Type B pancreatic cell (in vitro differentiated cells): ENCODE results near the gene ENTPD2. TPM values are rescaled to one million over a fixed set of nuclear protein-coding genes. Genes with fewer than 3 reads are reported as not detected.

Experiments
- DNase-seq: peaks from one replicate; pipeline ENCODE4 v3.0.0; 2021; ENCODE audit warnings: mixed read lengths; ENCODE audit not compliant: unreplicated experiment; ENCODE audit errors: extremely low spot score
- H3K27ac Mint-ChIP-seq: 2 replicates; pipeline ENCODE4 v1.8.0; 2021; ENCODE audit warnings: mild to moderate bottlenecking, mixed read lengths
- H3K27me3 Mint-ChIP-seq: 2 replicates; pipeline ENCODE4 v1.8.0; 2021; ENCODE audit warnings: mixed read lengths
- H3K36me3 Mint-ChIP-seq: 2 replicates; pipeline ENCODE4 v1.8.0; 2021; ENCODE audit warnings: mixed read lengths
- H3K4me1 Mint-ChIP-seq: one replicate; pipeline ENCODE4 v1.8.0; 2021; ENCODE audit warnings: mixed read lengths; ENCODE audit not compliant: unreplicated experiment
- H3K4me3 Mint-ChIP-seq: 2 replicates; pipeline ENCODE4 v1.8.0; 2021; ENCODE audit warnings: mild to moderate bottlenecking, mixed read lengths
- H3K9me3 Mint-ChIP-seq: 2 replicates; pipeline ENCODE4 v1.8.0; 2021; ENCODE audit warnings: mixed read lengths
- total RNA-seq: library from RNA; stranded (reverse); gene quantifications from 2 replicates; pipeline ENCODE4 v1.2.1, GENCODE V29; 2021; ENCODE audit warnings: low replicate concordance
- TF ChIP-seq, protein P1 (sequence below): fragments of 200-600 bp; sonication (generic); conservative IDR thresholded peaks from 2 replicates; pipeline ENCODE4 v1.5.0; 2021; ENCODE audit warnings: antibody characterized with exemption, mild to moderate bottlenecking

The ENTPD2 gene
- total RNA-seq, 1 donor from 2014 or later: 3.3 TPM

DNA sequence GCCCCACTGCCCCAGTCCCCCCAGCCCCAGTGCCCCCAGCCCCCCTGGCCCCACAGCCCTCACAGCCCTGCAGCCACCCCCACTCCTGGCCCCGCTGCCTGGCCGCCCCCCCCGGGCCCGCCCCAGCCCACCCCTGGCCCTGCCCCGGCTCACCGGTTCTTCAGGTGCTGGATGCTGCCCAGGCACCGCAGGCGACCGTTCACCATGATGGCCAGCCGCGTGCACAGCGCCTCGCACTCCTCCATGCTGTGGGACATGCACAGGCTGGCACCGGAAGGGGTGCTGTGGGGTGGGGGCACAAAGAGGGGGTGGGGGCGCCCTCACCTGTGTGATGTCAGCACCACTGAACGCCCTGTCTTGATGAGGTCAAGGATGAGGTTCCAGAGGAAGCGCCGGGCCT is 44.6 kb downstream of the ENTPD2 start:
- TF ChIP-seq, protein P1, sequence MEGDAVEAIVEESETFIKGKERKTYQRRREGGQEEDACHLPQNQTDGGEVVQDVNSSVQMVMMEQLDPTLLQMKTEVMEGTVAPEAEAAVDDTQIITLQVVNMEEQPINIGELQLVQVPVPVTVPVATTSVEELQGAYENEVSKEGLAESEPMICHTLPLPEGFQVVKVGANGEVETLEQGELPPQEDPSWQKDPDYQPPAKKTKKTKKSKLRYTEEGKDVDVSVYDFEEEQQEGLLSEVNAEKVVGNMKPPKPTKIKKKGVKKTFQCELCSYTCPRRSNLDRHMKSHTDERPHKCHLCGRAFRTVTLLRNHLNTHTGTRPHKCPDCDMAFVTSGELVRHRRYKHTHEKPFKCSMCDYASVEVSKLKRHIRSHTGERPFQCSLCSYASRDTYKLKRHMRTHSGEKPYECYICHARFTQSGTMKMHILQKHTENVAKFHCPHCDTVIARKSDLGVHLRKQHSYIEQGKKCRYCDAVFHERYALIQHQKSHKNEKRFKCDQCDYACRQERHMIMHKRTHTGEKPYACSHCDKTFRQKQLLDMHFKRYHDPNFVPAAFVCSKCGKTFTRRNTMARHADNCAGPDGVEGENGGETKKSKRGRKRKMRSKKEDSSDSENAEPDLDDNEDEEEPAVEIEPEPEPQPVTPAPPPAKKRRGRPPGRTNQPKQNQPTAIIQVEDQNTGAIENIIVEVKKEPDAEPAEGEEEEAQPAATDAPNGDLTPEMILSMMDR: no peak
- H3K27me3 Mint-ChIP-seq: no peaks in the 10 kb centered on the region
- DNase-seq: no peak
- H3K4me3 Mint-ChIP-seq: no peak overlapping the region
- peaks cover 4% of the 10 kb centered on the region for H3K9me3 Mint-ChIP-seq
- H3K27ac Mint-ChIP-seq: no peak overlapping the region
- no peaks in the 10 kb centered on the region for H3K4me1 Mint-ChIP-seq
- H3K36me3 Mint-ChIP-seq: no peaks in the 10 kb centered on the region

DNA sequence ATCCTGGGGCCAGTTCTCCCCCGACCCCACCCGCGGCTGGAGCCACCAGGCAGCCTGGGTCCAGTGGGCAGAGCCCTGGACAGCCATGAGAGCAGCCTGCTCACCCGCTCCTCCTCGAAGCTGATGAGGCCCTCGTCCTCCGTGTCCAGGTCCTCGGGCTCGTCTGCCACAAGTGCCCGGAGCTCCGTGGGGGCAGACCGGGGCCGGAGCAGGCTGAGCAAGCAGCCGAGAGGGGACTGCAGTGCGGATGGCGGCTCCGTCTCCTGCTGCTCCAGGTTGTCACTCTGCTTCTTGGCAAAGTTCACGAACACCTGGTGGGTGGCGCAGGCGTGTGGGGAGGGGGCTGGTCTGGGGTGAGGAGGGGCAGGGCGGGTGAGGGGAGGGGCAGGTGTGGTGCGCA is 45.5 kb downstream of the ENTPD2 start:
- Mint-ChIP-seq H3K27ac (no peak overlapping the region), H3K4me3 (no peak overlapping the region), H3K27me3 (no peaks in the 10 kb centered on the region), H3K9me3 (peaks cover 4% of the 10 kb centered on the region), H3K4me1 (no peaks in the 10 kb centered on the region), H3K36me3 (no peaks in the 10 kb centered on the region)
- DNase-seq: no peak
- TF ChIP-seq, protein P1: no peak

DNA sequence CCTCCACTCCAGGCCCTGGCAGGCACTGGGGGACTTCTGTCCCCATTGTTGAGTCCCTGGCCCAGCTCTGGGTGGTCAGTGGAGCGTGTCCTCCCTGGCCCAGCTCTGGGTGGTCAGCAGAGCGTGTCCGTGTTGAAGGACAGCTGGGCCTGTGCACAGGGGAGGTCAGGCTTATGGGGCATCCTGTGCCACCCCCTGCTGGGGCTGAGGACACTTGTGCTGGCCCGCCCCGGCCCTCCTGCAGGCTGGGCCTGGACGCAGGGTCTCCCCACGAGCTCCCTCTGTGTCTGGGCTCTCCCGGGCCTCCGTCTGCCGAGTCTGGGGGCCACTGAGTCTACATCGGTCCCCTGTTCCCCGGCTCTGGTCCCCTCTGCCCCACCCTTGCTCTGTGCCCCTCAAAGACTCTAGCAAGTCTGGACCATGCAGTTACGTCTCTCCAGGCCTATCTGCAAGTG is 46.0 kb downstream of the ENTPD2 start:
- no peaks in the 10 kb centered on the region for H3K36me3 Mint-ChIP-seq
- peaks cover 4% of the 10 kb centered on the region for H3K9me3 Mint-ChIP-seq
- no peak overlapping the region for H3K27ac Mint-ChIP-seq
- TF ChIP-seq, protein P1: no peak
- H3K4me1 Mint-ChIP-seq: no peaks in the 10 kb centered on the region
- H3K27me3 Mint-ChIP-seq: no peaks in the 10 kb centered on the region
- no peak overlapping the region for H3K4me3 Mint-ChIP-seq
- DNase-seq: no peak

DNA sequence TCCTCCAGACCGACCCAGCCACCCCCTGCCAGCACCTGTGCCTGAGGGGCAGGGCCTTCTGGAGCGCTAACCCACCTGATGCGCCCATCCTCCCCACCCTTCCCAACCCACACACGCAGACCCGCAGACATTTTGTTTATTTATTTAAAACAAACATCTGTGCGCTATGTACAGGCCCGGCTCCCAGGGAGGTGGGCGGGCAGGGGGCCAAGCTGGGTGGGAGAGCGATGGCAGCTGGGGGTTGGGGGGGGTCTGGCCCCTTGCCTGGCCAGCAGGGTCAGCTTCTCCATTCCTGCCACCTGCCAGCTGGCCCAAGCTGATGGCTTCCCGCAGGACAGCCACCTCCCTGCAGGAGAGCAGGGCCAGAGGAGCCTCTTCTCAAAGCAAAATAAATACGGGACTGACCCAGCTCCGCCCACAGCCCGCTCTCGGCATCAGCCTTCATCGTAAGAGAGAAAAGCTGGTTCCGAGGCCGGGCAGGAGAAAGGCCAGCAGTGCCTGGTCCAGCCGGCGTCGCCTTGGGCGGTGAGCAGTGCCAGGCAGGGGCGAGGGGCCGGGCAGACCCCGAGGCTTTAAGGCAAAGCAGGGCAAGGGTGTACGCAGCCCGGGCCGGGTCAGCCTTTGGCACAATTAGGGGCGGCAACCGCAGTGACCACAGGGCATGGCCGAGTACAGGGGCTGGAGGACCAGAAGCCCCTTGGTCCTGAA is 46.6 kb downstream of the ENTPD2 start:
- TF ChIP-seq, protein P1: no peak
- Mint-ChIP-seq H3K4me1 (no peaks in the 10 kb centered on the region), H3K9me3 (peaks cover 4% of the 10 kb centered on the region), H3K27ac (no peak overlapping the region), H3K4me3 (no peak overlapping the region), H3K27me3 (no peaks in the 10 kb centered on the region), H3K36me3 (no peaks in the 10 kb centered on the region)
- no peak for DNase-seq

DNA sequence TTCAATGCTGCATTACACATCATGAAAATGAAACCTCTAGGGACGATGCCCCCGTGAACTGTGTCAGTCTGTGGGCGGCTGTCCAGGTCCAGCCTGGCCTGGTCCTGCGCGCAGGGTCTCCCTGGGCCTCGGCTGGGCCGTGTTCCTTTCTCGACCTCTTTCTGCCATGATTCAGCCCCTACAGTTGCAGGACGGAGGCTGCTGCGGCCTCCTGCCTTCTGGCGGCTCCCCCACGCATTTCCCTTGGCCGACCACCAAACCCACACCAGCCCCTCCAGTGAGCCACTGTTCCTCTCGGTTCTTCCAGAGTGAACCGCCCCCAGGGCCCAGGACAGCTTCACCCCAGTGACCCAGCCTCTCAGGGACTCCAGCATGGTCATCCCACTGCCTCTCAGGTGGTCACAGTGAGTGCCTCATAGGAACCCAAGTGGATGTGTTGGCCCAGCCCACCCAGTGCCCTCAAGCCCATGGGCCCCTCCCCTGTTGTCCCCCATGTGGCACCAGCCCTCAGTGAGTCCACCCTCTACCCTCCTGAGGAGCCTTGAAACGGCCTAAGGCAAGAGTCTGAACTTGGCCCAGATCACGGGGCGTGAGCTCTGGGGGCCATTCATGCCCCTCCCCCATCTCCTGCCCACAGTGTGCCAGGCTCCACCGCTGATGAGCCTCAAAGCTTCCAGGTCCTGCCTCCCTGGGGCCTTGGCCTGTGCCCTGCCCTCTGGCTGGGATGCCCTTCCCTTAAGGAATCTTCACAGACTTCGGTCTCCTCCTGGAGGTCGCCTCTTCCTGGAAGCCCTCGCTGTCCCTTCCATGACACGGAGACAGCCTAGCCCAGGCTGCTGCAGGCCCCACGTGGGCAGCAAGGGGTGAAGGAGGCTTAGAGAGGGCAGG is 47.5 kb downstream of the ENTPD2 start:
- peaks cover 4% of the 10 kb centered on the region for H3K9me3 Mint-ChIP-seq
- H3K36me3 Mint-ChIP-seq: no peaks in the 10 kb centered on the region

More for the DNA sequence above, 47.5 kb downstream of the ENTPD2 start:
- no peak overlapping the region for H3K27ac Mint-ChIP-seq
- H3K27me3 Mint-ChIP-seq: no peaks in the 10 kb centered on the region
- DNase-seq: no peak
- no peak overlapping the region for H3K4me3 Mint-ChIP-seq
- TF ChIP-seq, protein P1: no peak
- H3K4me1 Mint-ChIP-seq: no peaks in the 10 kb centered on the region
